HL-60 (cell line): ENCODE measurements around the gene ZBP1.

ENCODE experiments used
- DNase-seq, 2 experiments: peaks; one replicate each; pipeline ENCODE4 v3.0.0-alpha.2; 2010 to 2020; ENCODE audit warnings: low read depth in 1 of 2, low spot score in 1 of 2
- H3K27ac ChIP-seq: fragments of 250-450 bp; sonication (Bioruptor Pico); replicated peaks from 2 replicates; pipeline ENCODE4 v1.5.1; 2020; ENCODE audit warnings: mild to moderate bottlenecking, moderate library complexity
- H3K27me3 ChIP-seq: fragments of 250-450 bp; sonication (Bioruptor Pico); 2 replicates; pipeline ENCODE4 v1.5.1; 2021; ENCODE audit warnings: mild to moderate bottlenecking, moderate library complexity; ENCODE audit not compliant: insufficient read depth, poor library complexity, severe bottlenecking
- H3K4me3 ChIP-seq: replicated peaks from 2 replicates; pipeline ENCODE4 v1.5.1; 2011; ENCODE audit warnings: mild to moderate bottlenecking, control low read depth, low read length; ENCODE audit not compliant: insufficient read depth
- GABPA ChIP-seq: IDR thresholded peaks from 2 replicates; pipeline ENCODE4 v1.6.1; 2012; ENCODE audit warnings: low read depth
- POLR2AphosphoS5 ChIP-seq: IDR thresholded peaks from 2 replicates; pipeline ENCODE4 v1.6.1; 2012; ENCODE audit warnings: low read depth
- REST ChIP-seq: IDR thresholded peaks from 2 replicates; pipeline ENCODE4 v1.6.1; 2012; ENCODE audit warnings: low read depth; ENCODE audit not compliant: insufficient replicate concordance
- SPI1 ChIP-seq: IDR thresholded peaks from 2 replicates; pipeline ENCODE4 v1.6.1; 2012; ENCODE audit warnings: low read depth, mild to moderate bottlenecking, borderline replicate concordance
- TF ChIP-seq, protein P1 (sequence below): IDR thresholded peaks from one replicate; pipeline ENCODE4 v1.5.1; 2011; ENCODE audit warnings: low read length, control low read depth, inconsistent platforms; ENCODE audit not compliant: insufficient read depth

The ZBP1 gene

GRCh38 chr20:57654363-57654997, 34.3 kb upstream of the ZBP1 start:
- TF ChIP-seq GABPA (no peak), SPI1 (no peak), REST (no peak), POLR2AphosphoS5 (no peak)
- TF ChIP-seq, protein P1, sequence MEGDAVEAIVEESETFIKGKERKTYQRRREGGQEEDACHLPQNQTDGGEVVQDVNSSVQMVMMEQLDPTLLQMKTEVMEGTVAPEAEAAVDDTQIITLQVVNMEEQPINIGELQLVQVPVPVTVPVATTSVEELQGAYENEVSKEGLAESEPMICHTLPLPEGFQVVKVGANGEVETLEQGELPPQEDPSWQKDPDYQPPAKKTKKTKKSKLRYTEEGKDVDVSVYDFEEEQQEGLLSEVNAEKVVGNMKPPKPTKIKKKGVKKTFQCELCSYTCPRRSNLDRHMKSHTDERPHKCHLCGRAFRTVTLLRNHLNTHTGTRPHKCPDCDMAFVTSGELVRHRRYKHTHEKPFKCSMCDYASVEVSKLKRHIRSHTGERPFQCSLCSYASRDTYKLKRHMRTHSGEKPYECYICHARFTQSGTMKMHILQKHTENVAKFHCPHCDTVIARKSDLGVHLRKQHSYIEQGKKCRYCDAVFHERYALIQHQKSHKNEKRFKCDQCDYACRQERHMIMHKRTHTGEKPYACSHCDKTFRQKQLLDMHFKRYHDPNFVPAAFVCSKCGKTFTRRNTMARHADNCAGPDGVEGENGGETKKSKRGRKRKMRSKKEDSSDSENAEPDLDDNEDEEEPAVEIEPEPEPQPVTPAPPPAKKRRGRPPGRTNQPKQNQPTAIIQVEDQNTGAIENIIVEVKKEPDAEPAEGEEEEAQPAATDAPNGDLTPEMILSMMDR: peak; percentile 93
- Histone ChIP-seq H3K4me3 (no peak overlapping the region), H3K27ac (no peak overlapping the region), H3K27me3 (peaks cover 8% of the 10 kb centered on the region)
- peak in 1 of 2 experiments; percentile 26 for DNase-seq

GRCh38 chr20:57653910-57654309, 33.7 kb upstream of the ZBP1 start:
- no peak overlapping the region for H3K4me3 ChIP-seq
- no peak overlapping the region for H3K27ac ChIP-seq
- no peak for DNase-seq
- H3K27me3 ChIP-seq: peaks cover 8% of the 10 kb centered on the region
- no peak for TF ChIP-seq POLR2AphosphoS5
- TF ChIP-seq, protein P1: no peak
- TF ChIP-seq REST: no peak
- no peak for TF ChIP-seq SPI1
- TF ChIP-seq GABPA: no peak

DNA sequence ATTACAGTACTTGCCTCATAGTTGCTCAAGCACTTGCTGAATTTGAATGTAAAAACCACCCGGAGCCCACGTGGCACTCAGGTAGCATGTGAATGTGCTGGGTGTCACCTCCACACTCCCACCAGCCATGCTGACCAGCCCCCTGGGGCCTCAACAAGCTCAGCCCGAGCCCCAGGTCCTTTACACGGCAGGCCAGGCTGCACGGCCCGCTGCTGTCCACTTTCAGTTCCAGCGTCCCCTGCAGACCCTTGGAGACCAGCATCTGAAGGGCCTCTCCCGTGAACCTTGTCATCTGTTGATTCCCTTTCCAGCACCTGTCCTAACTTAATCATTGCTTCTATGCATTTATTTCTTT, 33.3 kb upstream of the ZBP1 start:
- Histone ChIP-seq H3K4me3 (no peak overlapping the region), H3K27me3 (peaks cover 8% of the 10 kb centered on the region), H3K27ac (no peak overlapping the region)
- DNase-seq: no peak
- TF ChIP-seq, protein P1: no peak
- TF ChIP-seq REST: no peak
- no peak for TF ChIP-seq GABPA
- no peak for TF ChIP-seq POLR2AphosphoS5
- TF ChIP-seq SPI1: no peak
